Fibroblast of skin of right biceps (primary cell): ENCODE results near the gene TMEM248.
"Not testable (repeated sequence)": the region's sequence is repeated elsewhere in the genome, so short reads cannot be mapped to it uniquely, and the experiment has no call there.

Experiments used
- DNase-seq: peaks from one replicate; pipeline ENCODE4 v3.0.0-alpha.2; 2013

TMEM248 gene

GRCh38 chr7:66910789-66911188, 10.2 kb upstream of the TMEM248 start:
- DNase-seq: no peak

- not testable (repeated sequence) for DNase-seq
These were observed 9.8 kb upstream of the TMEM248 start for GRCh38 chr7:66911191-66911590.

GRCh38 chr7:66912195-66912594, 8.8 kb upstream of the TMEM248 start:
- no peak for DNase-seq

- DNase-seq: no peak
These were observed 7.6 kb upstream of the TMEM248 start for GRCh38 chr7:66913118-66914037.

GRCh38 chr7:66917904-66918303, 3.1 kb upstream of the TMEM248 start:
- DNase-seq: not testable (repeated sequence)

- no peak for DNase-seq
These were observed 1.7 kb upstream of the TMEM248 start for GRCh38 chr7:66919304-66919703.

- DNase-seq: no peak
These were observed 1.3 kb upstream of the TMEM248 start for GRCh38 chr7:66919704-66920103.

- no peak for DNase-seq
These were observed 769 bp upstream of the TMEM248 start for GRCh38 chr7:66920256-66920655.

GRCh38 chr7:66921396-66921917, 432 bp downstream of the TMEM248 start:
- DNase-seq: peak; percentile 48

GRCh38 chr7:66921918-66922486, 977 bp downstream of the TMEM248 start:
- no peak for DNase-seq

GRCh38 chr7:66925255-66925654, 4.2 kb downstream of the TMEM248 start:
- DNase-seq: no peak

- no peak for DNase-seq
These were observed 6.4 kb downstream of the TMEM248 start for GRCh38 chr7:66927348-66927948.

GRCh38 chr7:66928388-66928787, 7.4 kb downstream of the TMEM248 start:
- DNase-seq: no peak

GRCh38 chr7:66929165-66929564, 8.1 kb downstream of the TMEM248 start:
- no peak for DNase-seq

GRCh38 chr7:66929935-66930334, 8.9 kb downstream of the TMEM248 start:
- DNase-seq: no peak

- peak; percentile 26 for DNase-seq
These were observed 9.3 kb downstream of the TMEM248 start for GRCh38 chr7:66930341-66930740.

GRCh38 chr7:66933469-66933868, 12.4 kb downstream of the TMEM248 start:
- no peak for DNase-seq

GRCh38 chr7:66937940-66938339, 16.9 kb downstream of the TMEM248 start:
- no peak for DNase-seq

GRCh38 chr7:66939325-66939724, 18.3 kb downstream of the TMEM248 start:
- DNase-seq: no peak

- DNase-seq: no peak
These were observed 25.5 kb downstream of the TMEM248 start for GRCh38 chr7:66946545-66946944.

- no peak for DNase-seq
These were observed 27.6 kb downstream of the TMEM248 start for GRCh38 chr7:66948480-66949109.

- no peak for DNase-seq
These were observed 29.3 kb downstream of the TMEM248 start for GRCh38 chr7:66950311-66950710.

GRCh38 chr7:66950763-66951162, 29.7 kb downstream of the TMEM248 start:
- no peak for DNase-seq
